Calu3 (cell line): ENCODE results near the gene ABCB1. TPM values are rescaled to one million over a fixed set of nuclear protein-coding genes. Genes with fewer than 3 reads are reported as not detected.

Source experiments
- BruUV-seq: library from RNA; stranded (reverse); fragments of 400-500 nt; replicated peaks from 2 replicates; lab custom pipeline; 2021; lab: Mats Ljungman, UMichigan
- CTCF ChIA-PET: fragments of 300-600 bp; sonication (Branson Sonifier 250); formaldehyde crosslinking; loops from one replicate; lab custom pipeline; 2022; ENCODE audit warnings: antibody characterized with exemption; lab: Charles Lee
- DNase-seq: peaks from one replicate; pipeline ENCODE4 v3.0.0; 2022
- H3K27ac Mint-ChIP-seq: one replicate; pipeline ENCODE4 v1.8.0; 2022; ENCODE audit warnings: mixed read lengths; ENCODE audit not compliant: unreplicated experiment
- H3K27me3 Mint-ChIP-seq: one replicate; pipeline ENCODE4 v1.8.0; 2022; ENCODE audit warnings: mixed read lengths; ENCODE audit not compliant: unreplicated experiment
- H3K36me3 Mint-ChIP-seq: one replicate; pipeline ENCODE4 v1.8.0; 2022; ENCODE audit warnings: mild to moderate bottlenecking, moderate library complexity, mixed read lengths; ENCODE audit not compliant: insufficient read depth, unreplicated experiment
- H3K4me1 Mint-ChIP-seq: one replicate; pipeline ENCODE4 v1.8.0; 2022; ENCODE audit warnings: mild to moderate bottlenecking, low read depth, mixed read lengths; ENCODE audit not compliant: unreplicated experiment
- H3K4me3 Mint-ChIP-seq: one replicate; pipeline ENCODE4 v1.8.0; 2022; ENCODE audit warnings: mild to moderate bottlenecking, low read depth, moderate library complexity, mixed read lengths; ENCODE audit not compliant: unreplicated experiment
- H3K9me3 Mint-ChIP-seq: one replicate; pipeline ENCODE4 v1.8.0; 2022; ENCODE audit warnings: low read depth, mixed read lengths; ENCODE audit not compliant: unreplicated experiment
- CTCF ChIP-seq: fragments of 200-600 bp; IDR thresholded peaks from one replicate; pipeline ENCODE4 v1.8.0; 2022; ENCODE audit warnings: antibody characterized with exemption; ENCODE audit not compliant: unreplicated experiment
- intact Hi-C: fragments of 100-400 bp; cut with micrococcal nuclease; formaldehyde crosslinking; loops from one replicate; pipeline ENCODE4 v1.10.0; 2022; ENCODE audit not compliant: unreplicated experiment
- total RNA-seq: library from RNA; stranded (reverse); gene quantifications from 2 replicates; pipeline ENCODE4 v1.2.3, GENCODE V29; 2022

ABCB1 gene
- total RNA-seq, 1 experiment from 2014 or later, result 5.7 TPM

GRCh38 chr7:87480386-87480785, 120.3 kb downstream of the ABCB1 start:
- no peak overlapping the region for H3K27ac Mint-ChIP-seq
- intact Hi-C loops, result no loop called here
- no peaks in the 10 kb centered on the region for H3K36me3 Mint-ChIP-seq
- no peak for TF ChIP-seq CTCF
- H3K4me1 Mint-ChIP-seq, result no peaks in the 10 kb centered on the region
- BruUV-seq, result no TSS peak
- H3K4me3 Mint-ChIP-seq, result no peak overlapping the region
- no peaks in the 10 kb centered on the region for H3K9me3 Mint-ChIP-seq
- CTCF ChIA-PET, result no interaction called here
- no peak for DNase-seq
- H3K27me3 Mint-ChIP-seq, result peaks cover 12% of the 10 kb centered on the region

- no TSS peak for BruUV-seq
- no peak for TF ChIP-seq CTCF
- no peaks in the 10 kb centered on the region for H3K9me3 Mint-ChIP-seq
- DNase-seq, result no peak
- H3K4me1 Mint-ChIP-seq, result no peaks in the 10 kb centered on the region
- CTCF ChIA-PET, result no interaction called here
- no peak overlapping the region for H3K27ac Mint-ChIP-seq
- H3K36me3 Mint-ChIP-seq, result no peaks in the 10 kb centered on the region
- H3K4me3 Mint-ChIP-seq, result no peak overlapping the region
- peaks cover 14% of the 10 kb centered on the region for H3K27me3 Mint-ChIP-seq
- intact Hi-C loops, result no loop called here
These were observed 120.7 kb downstream of the ABCB1 start for GRCh38 chr7:87479951-87480350.

- Mint-ChIP-seq H3K27ac (no peak overlapping the region), H3K36me3 (no peaks in the 10 kb centered on the region), H3K27me3 (peaks cover 38% of the 10 kb centered on the region), H3K4me3 (no peak overlapping the region), H3K9me3 (no peaks in the 10 kb centered on the region), H3K4me1 (no peaks in the 10 kb centered on the region)
- CTCF ChIA-PET, result no interaction called here
- BruUV-seq, result no TSS peak
- DNase-seq, result no peak
- TF ChIP-seq CTCF, result no peak
- intact Hi-C loops, result no loop called here
These were observed 124.5 kb downstream of the ABCB1 start for GRCh38 chr7:87476179-87476557.

GRCh38 chr7:87475359-87476178, 125.1 kb downstream of the ABCB1 start, which contains the start of gene ABCB4:
TSS of gene ABCB4 (minus strand) at chr7:87475680. CDS start at chr7:87475465, 215 bp downstream.
- TF ChIP-seq CTCF, result no peak
- Mint-ChIP-seq H3K9me3 (no peaks in the 10 kb centered on the region), H3K27ac (no peak within 1 kb of the TSS), H3K36me3 (no peaks in the 10 kb centered on the region), H3K4me3 (peak within 1 kb of the TSS; percentile 25), H3K27me3 (peaks cover 38% of the 10 kb centered on the region), H3K4me1 (no peaks in the 10 kb centered on the region)
- no peak for DNase-seq
- intact Hi-C loops, result no loop called here
- CTCF ChIA-PET, result no interaction called here
- BruUV-seq, result no TSS peak
